ENCODE results near the gene KCTD7. TPM values are rescaled to one million over a fixed set of nuclear protein-coding genes. Genes with fewer than 3 reads are reported as not detected.

The KCTD7 gene
- total RNA-seq, 4 donors from 2014 or later, result 9.5 to 25.2 (median 18.6) TPM

- no peak for TF ChIP-seq CTCF (IDR thresholded peaks at IDR 0.05; ENCODE audit: low read depth)
Observed at GRCh38 chr7:66609176-66609575, 19.5 kb upstream of the KCTD7 start.

- TF ChIP-seq CTCF (IDR thresholded peaks at IDR 0.05; ENCODE audit: low read depth), result no peak
Observed at GRCh38 chr7:66615699-66616098, 13.0 kb upstream of the KCTD7 start.

- TF ChIP-seq CTCF (IDR thresholded peaks at IDR 0.05; ENCODE audit: low read depth), result no peak
Observed at GRCh38 chr7:66617295-66617694, 11.4 kb upstream of the KCTD7 start.

GRCh38 chr7:66626331-66626934, 2.2 kb upstream of the KCTD7 start:
- no peak for TF ChIP-seq CTCF (IDR thresholded peaks at IDR 0.05; ENCODE audit: low read depth)

GRCh38 chr7:66627151-66627681, 1.5 kb upstream of the KCTD7 start:
- no peak for TF ChIP-seq CTCF (IDR thresholded peaks at IDR 0.05; ENCODE audit: low read depth)

- TF ChIP-seq CTCF (IDR thresholded peaks at IDR 0.05; ENCODE audit: low read depth), result no peak
Observed at GRCh38 chr7:66627881-66628360, 760 bp upstream of the KCTD7 start.

- TF ChIP-seq CTCF (IDR thresholded peaks at IDR 0.05; ENCODE audit: low read depth), result no peak
Observed at GRCh38 chr7:66629222-66630062, 761 bp downstream of the KCTD7 start.
